GM10847 (cell line): ENCODE measurements around the gene TTLL10.

ENCODE experiments used
- POLR2A ChIP-seq: IDR thresholded peaks from 2 replicates; pipeline ENCODE4 v1.6.1; 2011; ENCODE audit not compliant: insufficient read length; ENCODE audit errors: extremely low read depth

TTLL10 gene

DNA sequence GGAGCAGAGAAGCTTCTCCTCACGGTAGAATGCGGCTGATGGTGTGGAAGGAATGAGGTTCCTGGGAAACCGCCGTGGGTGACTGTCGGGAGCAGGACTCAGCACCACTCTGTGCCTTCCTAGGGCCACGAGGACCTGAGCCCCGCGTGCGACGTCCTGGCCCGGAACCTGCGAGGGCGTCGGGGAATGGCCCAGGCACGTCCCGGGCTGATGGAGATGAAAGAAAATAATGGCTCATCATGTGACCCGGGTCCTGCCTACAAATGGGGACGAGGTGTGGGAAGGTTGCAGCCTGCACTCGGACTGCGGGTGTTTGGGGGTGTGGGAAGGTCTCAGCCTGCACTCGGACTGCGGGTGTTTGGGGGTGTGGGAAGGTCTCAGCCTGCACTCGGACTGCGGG lies 25.1 kb upstream of the TTLL10 start:
- TF ChIP-seq POLR2A = no peak

DNA sequence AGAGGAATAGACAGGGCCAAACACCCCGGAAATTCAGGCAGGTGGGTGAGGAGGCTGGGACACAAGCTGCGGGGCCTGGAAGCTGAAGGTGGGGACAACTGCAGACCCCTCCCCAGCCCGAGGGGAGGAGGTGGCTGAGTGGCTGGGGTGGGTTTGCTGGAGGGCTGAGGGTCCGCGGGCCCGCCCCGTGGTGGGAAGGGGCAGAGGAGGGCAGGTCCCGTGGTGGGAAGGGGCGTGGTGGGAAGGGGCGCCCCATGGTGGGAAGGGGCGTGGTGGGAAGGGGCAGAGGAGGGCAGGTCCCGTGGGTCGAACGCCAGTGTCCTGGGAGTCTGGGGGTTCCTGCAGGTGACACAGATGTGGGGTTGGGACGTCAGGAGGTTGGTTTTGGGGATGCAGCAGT lies 24.3 kb upstream of the TTLL10 start:
- TF ChIP-seq POLR2A = no peak

DNA sequence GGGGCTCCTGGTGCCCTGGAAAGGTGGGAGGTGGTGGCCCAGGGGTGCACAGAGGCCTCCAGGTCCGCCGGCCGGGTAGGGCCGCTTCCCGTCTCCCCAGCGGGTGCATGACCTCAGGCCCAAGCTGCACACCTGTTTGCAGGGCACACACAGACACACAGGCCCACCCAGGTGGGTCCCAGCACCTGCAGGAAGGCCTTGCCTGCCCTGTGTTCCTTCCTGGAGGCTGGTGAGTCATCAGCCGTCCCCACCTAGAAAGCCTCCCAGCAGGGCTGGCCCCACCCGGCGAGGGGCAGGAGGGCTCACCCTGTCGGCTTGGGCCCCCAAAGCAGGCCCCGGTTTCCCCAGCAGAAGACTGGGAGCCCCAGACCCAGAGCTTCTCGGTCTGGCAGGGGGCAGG lies 23.6 kb upstream of the TTLL10 start:
- TF ChIP-seq POLR2A = no peak

DNA sequence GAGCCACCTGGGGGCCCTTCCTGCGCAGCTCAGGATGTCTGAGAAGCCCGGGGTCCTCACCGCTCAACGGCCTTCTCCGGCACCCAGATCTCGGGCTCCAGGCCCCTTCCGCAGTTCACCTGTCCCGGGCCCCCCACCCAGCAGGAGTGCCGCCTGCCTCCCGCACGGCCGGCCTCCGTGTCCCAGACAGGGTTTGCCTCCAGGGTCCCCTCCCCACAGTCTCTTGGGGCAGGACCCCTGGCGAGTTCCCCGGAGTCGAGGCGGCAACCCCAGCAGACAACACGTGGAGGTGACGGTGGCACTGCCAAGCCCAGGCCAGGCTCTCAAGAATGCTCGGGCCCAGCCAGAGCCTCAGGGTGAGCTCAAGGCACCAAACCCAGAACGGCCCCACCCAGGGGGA lies 22.4 kb upstream of the TTLL10 start:
- no peak for TF ChIP-seq POLR2A

DNA sequence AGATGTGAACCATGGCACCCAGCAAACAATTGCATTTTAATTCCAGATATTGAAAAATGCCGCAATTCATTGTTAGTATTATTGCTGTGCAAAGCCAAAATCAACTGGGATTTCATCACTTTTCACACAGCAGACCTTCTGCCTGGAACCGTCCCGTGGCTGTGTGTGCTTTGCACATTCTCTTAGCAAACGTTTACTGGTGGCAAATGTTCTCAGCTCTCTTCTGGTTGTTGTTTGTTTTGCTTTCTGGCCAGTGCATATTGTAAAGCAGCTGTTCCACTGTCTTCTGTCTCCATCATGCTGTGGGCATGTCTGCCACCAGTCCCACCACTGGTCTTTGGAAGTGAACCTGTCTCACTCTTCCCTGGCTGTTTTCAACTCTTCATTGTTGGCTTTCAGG lies 19.8 kb upstream of the TTLL10 start:
- no peak for TF ChIP-seq POLR2A

DNA sequence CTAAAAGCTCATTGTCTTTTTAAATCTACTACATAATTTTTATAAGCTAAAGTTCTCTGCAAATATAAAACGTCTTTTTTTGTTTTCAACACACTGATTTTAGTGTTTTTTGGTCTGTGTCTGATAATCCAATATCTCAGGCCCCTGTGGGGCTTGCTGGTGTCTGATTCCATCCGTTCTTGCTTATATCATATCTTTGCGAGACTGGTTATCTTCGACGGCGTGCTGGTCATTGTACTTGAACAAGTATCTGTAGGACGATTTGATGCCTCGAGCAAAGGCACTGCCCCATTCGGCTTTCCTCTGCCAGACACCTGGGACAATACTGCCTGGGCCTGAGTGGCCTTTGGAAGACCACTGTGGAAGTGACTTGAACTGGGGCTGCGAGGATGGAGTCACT lies 18.4 kb upstream of the TTLL10 start:
- TF ChIP-seq POLR2A = no peak

GRCh38 chr1:1156140-1157032 lies 17.3 kb upstream of the TTLL10 start:
- no peak for TF ChIP-seq POLR2A

DNA sequence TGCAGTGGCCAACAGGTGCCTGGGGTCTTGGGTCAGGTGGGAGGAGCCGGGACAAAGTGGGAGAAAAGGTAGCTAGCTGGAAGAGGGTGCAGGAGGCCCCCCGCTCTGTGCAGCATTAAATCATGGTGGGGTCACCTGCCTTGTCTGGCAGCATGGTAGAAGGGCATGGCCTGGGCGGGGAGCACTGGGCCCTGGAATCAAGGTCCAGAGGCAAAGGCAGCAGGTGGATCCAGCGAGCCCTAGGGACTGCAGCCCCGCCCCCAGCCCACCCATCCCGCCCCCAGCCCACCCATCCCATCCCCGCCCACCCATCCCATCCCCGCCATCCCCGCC lies 16.7 kb upstream of the TTLL10 start:
- TF ChIP-seq POLR2A = no peak

- peak; percentile 49 for TF ChIP-seq POLR2A
Observed at GRCh38 chr1:1157426-1157913, 16.2 kb upstream of the TTLL10 start.

DNA sequence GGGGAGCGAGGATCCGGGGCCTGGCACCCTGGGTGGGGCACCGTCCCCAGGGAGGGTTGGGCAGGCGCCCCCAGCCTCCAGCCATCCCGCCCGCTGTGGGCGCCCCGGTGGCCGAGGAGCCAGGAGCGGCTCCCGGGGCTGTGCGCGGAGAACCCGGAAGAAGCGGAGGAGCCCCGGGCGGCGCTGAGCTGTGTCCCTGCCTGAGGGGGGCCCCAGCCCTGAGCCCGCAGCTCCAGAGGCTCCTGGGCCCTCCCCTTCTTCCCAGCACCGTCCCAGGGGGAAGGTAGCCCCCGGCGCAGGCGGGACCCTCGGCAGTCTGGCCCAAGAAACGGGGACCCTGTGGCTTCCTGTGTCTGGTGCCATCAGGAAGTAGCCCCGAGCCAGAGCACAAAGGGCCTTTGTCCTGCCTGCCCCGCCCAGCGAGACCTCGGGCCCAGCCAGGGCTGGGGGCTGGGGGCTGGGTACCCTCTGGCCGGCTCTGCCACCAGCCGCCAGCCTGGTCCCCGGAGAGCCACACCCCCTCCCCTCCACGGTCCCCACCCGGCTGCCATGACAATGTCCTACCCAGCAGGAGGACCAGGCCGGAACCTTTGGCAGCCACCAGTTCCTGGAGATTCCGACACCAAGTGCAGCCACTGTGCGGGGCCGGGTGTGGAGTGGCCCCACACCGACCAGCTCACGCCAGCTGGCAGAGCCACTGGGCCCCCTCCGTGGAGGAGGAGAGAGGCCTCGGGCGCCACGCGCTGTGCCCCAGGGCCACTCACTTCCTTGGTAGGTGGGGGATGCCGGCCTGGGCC lies 15.6 kb upstream of the TTLL10 start:
- TF ChIP-seq POLR2A = no peak

DNA sequence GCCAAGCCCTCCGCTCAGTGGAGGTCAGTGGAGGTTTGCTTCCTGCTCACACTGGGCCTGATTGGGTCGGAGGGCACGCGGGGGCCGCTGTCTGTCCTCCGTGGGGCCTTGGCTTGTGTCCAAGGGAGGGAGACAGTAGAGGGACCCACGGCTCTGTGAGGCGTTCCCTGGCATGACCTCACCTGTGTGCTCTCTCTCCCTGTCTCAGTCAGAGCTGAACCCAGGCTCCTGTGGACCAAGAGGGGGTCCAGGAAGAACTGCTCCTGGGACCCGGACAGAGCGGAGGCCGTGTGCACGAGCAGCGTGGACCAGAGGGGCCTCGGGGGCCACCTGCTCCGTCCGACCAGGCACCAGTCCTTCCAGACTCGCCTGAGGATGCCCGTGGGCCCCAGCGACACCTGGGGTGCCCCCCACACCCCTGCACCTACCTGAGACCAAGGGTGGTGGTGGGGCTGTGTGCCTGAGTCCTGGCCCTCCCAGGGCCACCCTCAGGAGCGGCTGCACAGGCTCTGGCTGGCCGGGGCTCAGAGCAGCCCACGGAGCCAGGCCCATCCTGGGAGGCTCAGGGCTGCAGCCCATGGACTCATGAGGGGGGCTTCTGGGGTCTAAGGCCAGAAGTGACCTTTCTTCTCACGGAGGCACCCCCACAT lies 13.3 kb upstream of the TTLL10 start:
- TF ChIP-seq POLR2A = no peak

DNA sequence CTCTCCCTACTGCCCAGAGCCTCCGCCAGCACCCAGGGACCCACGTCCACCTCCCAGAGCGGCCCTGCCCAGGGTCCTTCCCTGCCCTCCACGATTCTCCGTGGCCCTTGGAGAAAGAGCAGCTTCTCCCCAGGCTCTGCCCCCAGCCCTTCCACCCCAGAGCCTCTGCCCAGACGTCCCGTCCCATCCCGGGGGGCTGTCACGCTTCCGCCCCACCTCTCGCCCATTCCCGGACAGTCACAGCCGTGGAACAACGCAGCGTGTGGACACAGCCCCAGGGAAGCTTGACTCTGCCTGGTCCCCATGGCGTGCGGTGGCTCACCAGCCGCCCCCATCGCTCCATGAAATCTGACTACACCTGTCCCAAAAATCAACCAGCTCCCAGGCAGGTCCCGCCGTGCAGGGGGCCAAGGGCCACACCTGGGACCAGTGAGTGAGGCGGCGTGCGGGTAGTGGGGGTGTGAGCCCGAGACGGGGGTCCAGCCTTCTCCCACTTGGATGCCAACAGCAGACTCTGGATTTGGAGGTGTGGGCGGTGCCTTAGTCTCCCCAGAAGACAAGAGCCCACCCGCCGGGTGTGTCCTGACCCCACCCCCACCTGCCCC lies 12.5 kb upstream of the TTLL10 start:
- TF ChIP-seq POLR2A = no peak

GRCh38 chr1:1161683-1162079 lies 12.0 kb upstream of the TTLL10 start:
- no peak for TF ChIP-seq POLR2A

DNA sequence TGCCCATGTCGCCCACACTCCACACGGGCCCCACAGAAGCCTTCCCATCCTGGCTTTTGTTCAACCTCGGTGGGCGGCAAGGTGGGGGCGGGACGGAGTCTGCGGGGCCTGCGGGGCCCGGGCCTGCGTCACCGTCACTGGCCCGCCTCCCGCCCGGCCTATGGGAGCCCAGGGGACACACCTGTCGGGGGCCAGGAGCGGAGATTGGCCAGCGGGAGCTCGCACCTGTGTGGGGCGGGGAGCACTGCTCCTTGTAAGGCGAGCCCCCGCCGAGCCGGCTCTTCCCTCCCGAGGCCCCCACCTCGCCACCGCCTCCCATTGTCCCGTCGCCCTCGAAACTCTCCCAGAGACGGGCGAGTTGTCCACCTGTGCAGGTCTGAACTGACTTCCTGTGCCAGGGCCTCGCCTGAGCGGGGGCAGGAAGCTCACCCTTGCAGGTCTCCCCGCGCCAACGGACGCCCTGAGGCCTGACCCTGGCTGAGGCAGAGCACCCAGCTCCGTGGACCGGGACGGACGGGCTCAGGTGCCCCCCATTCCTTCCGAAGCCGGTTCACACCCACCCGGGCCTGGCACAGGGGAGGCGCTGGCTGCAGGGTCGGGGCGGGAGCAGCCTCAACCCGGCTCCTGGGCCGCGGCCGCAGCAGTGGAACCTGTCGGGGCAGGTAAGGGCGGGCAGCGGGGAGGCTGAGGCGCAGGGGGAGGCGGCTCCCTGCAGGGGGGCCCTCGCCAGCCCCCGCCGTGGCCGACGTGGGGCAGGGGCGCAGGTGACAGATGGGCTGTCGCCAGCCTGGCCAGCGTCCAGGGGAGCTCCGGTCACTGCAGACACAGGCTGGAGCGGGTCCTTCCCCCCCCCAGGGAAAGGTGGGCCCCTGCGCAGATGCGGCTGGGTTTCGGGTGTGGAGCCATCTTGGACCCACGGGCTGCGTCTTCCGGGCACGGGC lies 10.8 kb upstream of the TTLL10 start:
- no peak for TF ChIP-seq POLR2A
